HepG2 (cell line): ENCODE results near the gene ATP2C2. TPM values are rescaled to one million over a fixed set of nuclear protein-coding genes. Genes with fewer than 3 reads are reported as not detected.

ENCODE experiments used
- CREBL2 ChIP-seq: sonication (generic); formaldehyde crosslinking; IDR thresholded peaks from 2 replicates; pipeline ENCODE4 v1.8.1; 2023; ENCODE audit warnings: missing genetic modification reagents, mild to moderate bottlenecking, borderline replicate concordance
- EEA1 ChIP-seq: sonication (generic); formaldehyde crosslinking; IDR thresholded peaks from 2 replicates; pipeline ENCODE4 v1.5.1; 2020; ENCODE audit warnings: mild to moderate bottlenecking, missing genetic modification reagents, borderline replicate concordance
- JUN ChIP-seq: sonication (generic); formaldehyde crosslinking; IDR thresholded peaks from 2 replicates; pipeline ENCODE4 v1.4.0; 2020; ENCODE audit warnings: mild to moderate bottlenecking, missing genetic modification reagents
- JUNB ChIP-seq: sonication (generic); formaldehyde crosslinking; IDR thresholded peaks from 2 replicates; pipeline ENCODE4 v1.8.0; 2022; ENCODE audit warnings: missing genetic modification reagents, mild to moderate bottlenecking, borderline replicate concordance
- KDM4B ChIP-seq: sonication (generic); formaldehyde crosslinking; IDR thresholded peaks from 2 replicates; pipeline ENCODE4 v1.4.0; 2020; ENCODE audit warnings: missing genetic modification reagents
- MAFF ChIP-seq: IDR thresholded peaks from 2 replicates; pipeline ENCODE4 v1.6.1; 2011; ENCODE audit warnings: low read depth, low read length, improper control_type of control experiment
- MED13 ChIP-seq: sonication (generic); formaldehyde crosslinking; IDR thresholded peaks from 2 replicates; pipeline ENCODE4 v1.5.0; 2020; ENCODE audit warnings: missing genetic modification reagents
- PRDM10 ChIP-seq: sonication (generic); formaldehyde crosslinking; IDR thresholded peaks from 2 replicates; pipeline ENCODE4 v1.4.0; 2020; ENCODE audit warnings: low read depth, missing genetic modification reagents
- SMARCE1 ChIP-seq: fragments of 450-650 bp; IDR thresholded peaks from 2 replicates; pipeline ENCODE4 v1.6.1; 2017; ENCODE audit warnings: borderline replicate concordance
- ZFP37 ChIP-seq: sonication (generic); formaldehyde crosslinking; IDR thresholded peaks from 2 replicates; pipeline ENCODE4 v1.4.0; 2020; ENCODE audit warnings: missing genetic modification reagents, borderline replicate concordance
- ZNF124 ChIP-seq: sonication (generic); formaldehyde crosslinking; IDR thresholded peaks from 2 replicates; pipeline ENCODE4 v1.4.0; 2020; ENCODE audit warnings: missing genetic modification reagents
- ZNF235 ChIP-seq: sonication (generic); formaldehyde crosslinking; IDR thresholded peaks from 2 replicates; pipeline ENCODE4 v1.8.1; 2023; ENCODE audit warnings: mild to moderate bottlenecking, missing genetic modification reagents, borderline replicate concordance
- ZNF30 ChIP-seq: sonication (generic); formaldehyde crosslinking; IDR thresholded peaks from 2 replicates; pipeline ENCODE4 v1.5.0; 2020; ENCODE audit warnings: mild to moderate bottlenecking, missing genetic modification reagents
- ZNF746 ChIP-seq: sonication (generic); formaldehyde crosslinking; IDR thresholded peaks from 2 replicates; pipeline ENCODE4 v1.8.0; 2022; ENCODE audit warnings: mild to moderate bottlenecking, missing genetic modification reagents
- polyA plus RNA-seq, 8 experiments: library from polyadenylated mRNA; depleted of rRNA in 3 of 8; stranded (reverse) in 7 of 8; unstranded in 1 of 8; fragments of >200 nt; fragmentation: Illumina TruSeq in 4 of 8; extraction: Trizol in 4 of 8; gene quantifications; 2 replicates each; pipeline versions ENCODE4 v1.2.1 to v1.2.3, GENCODE V29; 2011 to 2016; ENCODE audit warnings: low read depth in 4 of 8, missing spikeins in 1 of 8, mixed read lengths in 1 of 8; ENCODE audit not compliant: insufficient read depth in 1 of 8
- total RNA-seq, 5 experiments: library from RNA; depleted of rRNA; stranded (reverse); fragments of >200 nt; fragmentation: Illumina TruSeq; extraction: Trizol; gene quantifications; 2 replicates each; pipeline ENCODE4 v1.2.3, GENCODE V29; 2016; ENCODE audit warnings: low read depth in 1 of 5

ATP2C2 gene
- total and polyA plus RNA-seq, 2 of the 13 experiments (the other 11 are each of a cell fraction or from before 2014, with no cell fraction given), result 0.07 TPM; not detected in 1

- no peak for TF ChIP-seq PRDM10
- TF ChIP-seq JUNB (CRISPR knock-in tag), result no peak
- no peak for TF ChIP-seq KDM4B
- TF ChIP-seq ZFP37 (CRISPR knock-in tag), result no peak
- TF ChIP-seq ZNF235, result no peak
- TF ChIP-seq MAFF, result no peak
- no peak for TF ChIP-seq SMARCE1
- no peak for TF ChIP-seq MED13 (CRISPR knock-in tag)
- no peak for TF ChIP-seq JUN (CRISPR knock-in tag)
- TF ChIP-seq EEA1, result no peak
- no peak for TF ChIP-seq ZNF746 (CRISPR knock-in tag)
- no peak for TF ChIP-seq CREBL2
- TF ChIP-seq ZNF124, result no peak
- TF ChIP-seq ZNF30 (CRISPR knock-in tag), result no peak
These were observed 18.7 kb downstream of the ATP2C2 start (continued) for GRCh38 chr16:84387021-84387420.
